Measurements from ENCODE around the gene KDM6A. TPM values are rescaled to one million over a fixed set of nuclear protein-coding genes. Genes with fewer than 3 reads are reported as not detected.

The KDM6A gene
- total RNA-seq, 1 experiment from 2014 or later = 24.0 TPM

DNA sequence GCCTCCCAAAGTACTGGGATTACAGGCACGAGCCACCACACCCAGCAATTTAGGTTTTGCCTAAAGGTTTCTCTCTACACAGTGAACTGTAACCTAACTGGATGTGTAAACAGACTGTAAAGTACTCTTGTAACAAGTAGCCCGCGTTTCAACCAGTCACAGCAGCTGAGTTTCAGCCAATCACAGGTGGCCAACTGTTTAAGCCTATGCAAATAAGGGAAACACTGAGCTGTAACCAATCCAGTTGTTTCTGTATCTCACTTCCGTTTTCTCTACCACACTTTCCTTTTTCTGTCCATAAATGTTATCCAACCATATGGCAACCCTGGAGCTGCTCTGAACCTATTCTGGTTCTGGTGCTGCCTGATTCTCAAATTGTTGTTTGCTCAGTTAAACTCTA lies 267.8 kb downstream of the KDM6A start:
- BruUV-seq (replicated peaks) = no TSS peak
- intact Hi-C loops (cut with micrococcal nuclease; ENCODE audit: unreplicated experiment) = no loop called here
- DNase-seq (ENCODE audit: low read depth, low spot score) (no peak), ATAC-seq (no peak)
- Histone ChIP-seq H3K9me3 (ENCODE audit: control insufficient read depth, insufficient read depth, low read depth, low read length) (no peaks in the 10 kb centered on the region), H3K36me3 (ENCODE audit: control insufficient read depth, insufficient read depth, low read length) (no peaks in the 10 kb centered on the region), H3K4me3 (ENCODE audit: low read depth in 2 of 2, low read length in 2 of 2) (no peak overlapping the region), H3K27ac (ENCODE audit: low read length) (no peak overlapping the region), H3K27me3 (ENCODE audit: control insufficient read depth, insufficient read depth, low read length) (no peaks in the 10 kb centered on the region), H3K4me1 (ENCODE audit: control insufficient read depth, insufficient read depth, low read length) (no peaks in the 10 kb centered on the region)
- ChIA-PET POLR2A (no interaction called here), CTCF (no interaction called here)
- in situ Hi-C loops (cut with HindIII; ENCODE audit: low pct_unique_long_range_greater_than_20kb, low sequenced_read_pairs) = no loop called here
- TF ChIP-seq SIN3A (IDR thresholded peaks at IDR 0.05; ENCODE audit: borderline replicate concordance, insufficient read depth, low read depth, low read length) (no peak), POLR2AphosphoS5 (IDR thresholded peaks at IDR 0.05; ENCODE audit: low read depth, low read length) (no peak), TCF7L2 (IDR thresholded peaks at IDR 0.05; ENCODE audit: low read depth, low read length) (no peak)
- TF ChIP-seq, protein P1, sequence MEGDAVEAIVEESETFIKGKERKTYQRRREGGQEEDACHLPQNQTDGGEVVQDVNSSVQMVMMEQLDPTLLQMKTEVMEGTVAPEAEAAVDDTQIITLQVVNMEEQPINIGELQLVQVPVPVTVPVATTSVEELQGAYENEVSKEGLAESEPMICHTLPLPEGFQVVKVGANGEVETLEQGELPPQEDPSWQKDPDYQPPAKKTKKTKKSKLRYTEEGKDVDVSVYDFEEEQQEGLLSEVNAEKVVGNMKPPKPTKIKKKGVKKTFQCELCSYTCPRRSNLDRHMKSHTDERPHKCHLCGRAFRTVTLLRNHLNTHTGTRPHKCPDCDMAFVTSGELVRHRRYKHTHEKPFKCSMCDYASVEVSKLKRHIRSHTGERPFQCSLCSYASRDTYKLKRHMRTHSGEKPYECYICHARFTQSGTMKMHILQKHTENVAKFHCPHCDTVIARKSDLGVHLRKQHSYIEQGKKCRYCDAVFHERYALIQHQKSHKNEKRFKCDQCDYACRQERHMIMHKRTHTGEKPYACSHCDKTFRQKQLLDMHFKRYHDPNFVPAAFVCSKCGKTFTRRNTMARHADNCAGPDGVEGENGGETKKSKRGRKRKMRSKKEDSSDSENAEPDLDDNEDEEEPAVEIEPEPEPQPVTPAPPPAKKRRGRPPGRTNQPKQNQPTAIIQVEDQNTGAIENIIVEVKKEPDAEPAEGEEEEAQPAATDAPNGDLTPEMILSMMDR (IDR thresholded peaks at IDR 0.05) = no peak
- TF ChIP-seq, protein P2, sequence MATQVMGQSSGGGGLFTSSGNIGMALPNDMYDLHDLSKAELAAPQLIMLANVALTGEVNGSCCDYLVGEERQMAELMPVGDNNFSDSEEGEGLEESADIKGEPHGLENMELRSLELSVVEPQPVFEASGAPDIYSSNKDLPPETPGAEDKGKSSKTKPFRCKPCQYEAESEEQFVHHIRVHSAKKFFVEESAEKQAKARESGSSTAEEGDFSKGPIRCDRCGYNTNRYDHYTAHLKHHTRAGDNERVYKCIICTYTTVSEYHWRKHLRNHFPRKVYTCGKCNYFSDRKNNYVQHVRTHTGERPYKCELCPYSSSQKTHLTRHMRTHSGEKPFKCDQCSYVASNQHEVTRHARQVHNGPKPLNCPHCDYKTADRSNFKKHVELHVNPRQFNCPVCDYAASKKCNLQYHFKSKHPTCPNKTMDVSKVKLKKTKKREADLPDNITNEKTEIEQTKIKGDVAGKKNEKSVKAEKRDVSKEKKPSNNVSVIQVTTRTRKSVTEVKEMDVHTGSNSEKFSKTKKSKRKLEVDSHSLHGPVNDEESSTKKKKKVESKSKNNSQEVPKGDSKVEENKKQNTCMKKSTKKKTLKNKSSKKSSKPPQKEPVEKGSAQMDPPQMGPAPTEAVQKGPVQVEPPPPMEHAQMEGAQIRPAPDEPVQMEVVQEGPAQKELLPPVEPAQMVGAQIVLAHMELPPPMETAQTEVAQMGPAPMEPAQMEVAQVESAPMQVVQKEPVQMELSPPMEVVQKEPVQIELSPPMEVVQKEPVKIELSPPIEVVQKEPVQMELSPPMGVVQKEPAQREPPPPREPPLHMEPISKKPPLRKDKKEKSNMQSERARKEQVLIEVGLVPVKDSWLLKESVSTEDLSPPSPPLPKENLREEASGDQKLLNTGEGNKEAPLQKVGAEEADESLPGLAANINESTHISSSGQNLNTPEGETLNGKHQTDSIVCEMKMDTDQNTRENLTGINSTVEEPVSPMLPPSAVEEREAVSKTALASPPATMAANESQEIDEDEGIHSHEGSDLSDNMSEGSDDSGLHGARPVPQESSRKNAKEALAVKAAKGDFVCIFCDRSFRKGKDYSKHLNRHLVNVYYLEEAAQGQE (IDR thresholded peaks at IDR 0.05; ENCODE audit: insufficient read depth in 1 of 2, low read depth in 2 of 2, low read length in 1 of 2) = no peak

DNA sequence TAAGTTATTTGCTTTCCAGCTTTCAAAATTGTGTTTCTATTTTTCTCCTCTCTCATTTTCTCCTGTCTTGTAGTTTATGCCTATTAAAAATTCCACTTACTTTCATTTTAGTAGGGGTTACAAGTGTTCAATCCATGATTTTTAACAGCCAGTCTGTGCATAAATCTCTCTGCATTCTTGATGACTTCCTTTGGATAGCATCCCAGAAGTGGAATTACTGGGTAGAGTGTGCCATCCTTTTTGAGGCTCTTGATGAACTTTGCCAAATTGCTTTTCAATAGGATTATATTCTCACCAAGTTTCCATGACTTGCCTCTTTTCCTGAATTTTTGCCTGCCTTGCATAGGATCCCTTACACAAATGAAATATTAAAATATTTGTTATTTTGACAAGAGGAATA lies 269.2 kb downstream of the KDM6A start:
- no peaks in the 10 kb centered on the region for H3K27me3 ChIP-seq (ENCODE audit: control insufficient read depth, insufficient read depth, low read length)
- in situ Hi-C loops (cut with HindIII; ENCODE audit: low pct_unique_long_range_greater_than_20kb, low sequenced_read_pairs) = no loop called here
- no peaks in the 10 kb centered on the region for H3K4me1 ChIP-seq (ENCODE audit: control insufficient read depth, insufficient read depth, low read length)
- intact Hi-C loops (cut with micrococcal nuclease; ENCODE audit: unreplicated experiment) = no loop called here
- no peak for DNase-seq (ENCODE audit: low read depth, low spot score)
- TF ChIP-seq, protein P2 (IDR thresholded peaks at IDR 0.05; ENCODE audit: insufficient read depth in 1 of 2, low read depth in 2 of 2, low read length in 1 of 2) = no peak
- TF ChIP-seq, protein P1 (IDR thresholded peaks at IDR 0.05) = no peak
- TF ChIP-seq TCF7L2 (IDR thresholded peaks at IDR 0.05; ENCODE audit: low read depth, low read length) = no peak
- TF ChIP-seq POLR2AphosphoS5 (IDR thresholded peaks at IDR 0.05; ENCODE audit: low read depth, low read length) = no peak
- no peak for TF ChIP-seq SIN3A (IDR thresholded peaks at IDR 0.05; ENCODE audit: borderline replicate concordance, insufficient read depth, low read depth, low read length)
- ChIA-PET CTCF (no interaction called here), POLR2A (no interaction called here)
- H3K4me3 ChIP-seq (ENCODE audit: low read depth in 2 of 2, low read length in 2 of 2) = no peak overlapping the region
- no TSS peak for BruUV-seq (replicated peaks)
- H3K9me3 ChIP-seq (ENCODE audit: control insufficient read depth, insufficient read depth, low read depth, low read length) = no peaks in the 10 kb centered on the region
- H3K36me3 ChIP-seq (ENCODE audit: control insufficient read depth, insufficient read depth, low read length) = no peaks in the 10 kb centered on the region
- ATAC-seq = no peak
- no peak overlapping the region for H3K27ac ChIP-seq (ENCODE audit: low read length)
